GM19099 (cell line): ENCODE measurements around the gene PRKCB.

ENCODE experiments used
- POLR2A ChIP-seq: IDR thresholded peaks from 3 replicates; pipeline ENCODE4 v1.6.1; 2011; ENCODE audit warnings: low read depth; ENCODE audit not compliant: insufficient read length; ENCODE audit errors: extremely low read depth

The PRKCB gene

DNA sequence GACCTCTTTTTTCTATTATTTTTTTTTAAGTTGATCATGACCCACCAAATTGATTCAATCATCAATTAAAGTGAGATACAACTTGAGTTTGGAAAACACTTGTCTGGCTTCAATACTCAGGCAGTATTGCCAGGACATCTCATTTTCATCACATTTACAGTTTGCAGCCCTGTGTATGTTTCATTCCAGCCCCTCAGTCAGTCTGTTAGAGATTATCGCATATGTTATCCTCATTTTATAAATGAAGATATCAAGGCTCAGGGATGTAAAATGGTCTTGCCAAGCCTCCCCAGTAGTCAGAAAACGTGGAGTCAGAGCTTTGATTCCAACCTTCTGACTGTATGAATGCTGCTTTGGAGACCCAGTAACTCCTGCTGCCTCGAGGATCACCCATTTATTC, 333.1 kb downstream of the PRKCB start:
- no peak for TF ChIP-seq POLR2A

GRCh38 chr16:24170407-24170806, 334.6 kb downstream of the PRKCB start:
- no peak for TF ChIP-seq POLR2A

DNA sequence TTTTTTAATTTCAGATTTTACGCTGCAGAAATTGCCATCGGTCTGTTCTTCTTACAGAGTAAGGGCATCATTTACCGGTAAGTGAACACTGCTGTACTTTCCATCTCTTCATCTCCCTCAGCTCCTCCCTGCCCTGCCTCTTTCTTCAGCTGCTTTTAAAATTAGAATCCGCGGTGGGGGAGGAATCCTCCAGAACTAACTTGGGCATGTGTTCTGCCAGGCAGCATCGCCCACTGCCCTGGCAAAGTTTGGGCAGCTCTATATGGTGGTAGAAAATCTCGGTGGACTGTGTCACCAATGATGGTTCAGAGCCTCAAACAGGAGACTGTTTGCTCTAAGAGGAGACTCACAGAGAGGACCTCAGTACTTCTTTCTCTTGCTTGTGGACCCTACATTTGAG, 338.7 kb downstream of the PRKCB start:
- TF ChIP-seq POLR2A: no peak

DNA sequence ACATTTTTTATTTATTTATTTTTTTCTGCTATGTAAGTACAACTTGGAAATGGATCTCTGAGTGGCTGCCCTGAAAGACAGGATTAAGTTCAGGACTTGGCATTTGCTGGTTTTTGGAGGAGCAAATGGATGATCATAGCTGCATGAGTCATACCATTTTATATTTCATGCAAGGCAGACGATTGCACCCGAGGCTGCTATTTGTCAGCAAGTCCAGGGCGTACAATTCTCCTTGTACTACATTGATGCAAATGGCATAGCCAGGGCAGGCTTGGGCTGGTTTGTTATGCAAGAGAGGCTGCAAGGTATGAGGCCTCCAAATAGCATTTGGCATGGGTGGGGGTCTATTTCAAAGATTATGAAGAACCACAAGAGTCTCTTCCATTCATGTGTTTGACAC, 339.2 kb downstream of the PRKCB start:
- no peak for TF ChIP-seq POLR2A

DNA sequence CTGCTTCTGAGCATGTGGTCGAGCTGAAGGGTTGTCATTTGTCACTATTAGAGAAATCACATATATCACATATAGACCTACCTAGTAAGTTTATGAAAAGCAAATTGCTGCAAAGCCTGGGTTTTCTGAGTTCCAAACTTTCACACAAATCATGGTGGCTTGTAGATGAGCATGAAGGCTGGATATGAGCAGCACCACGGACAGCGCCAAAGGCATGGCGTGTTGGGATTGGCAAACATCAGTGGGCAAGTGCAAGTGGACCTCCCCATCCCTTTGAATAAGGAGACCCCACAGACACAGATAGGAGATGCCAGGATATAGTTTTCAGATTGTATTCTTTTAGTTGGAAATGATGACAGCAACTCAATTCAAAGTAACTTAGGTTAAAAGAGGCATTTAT, 342.7 kb downstream of the PRKCB start:
- no peak for TF ChIP-seq POLR2A

- TF ChIP-seq POLR2A: no peak
Measured at GRCh38 chr16:24180451-24180850, 344.7 kb downstream of the PRKCB start.

GRCh38 chr16:24188021-24188542, 352.3 kb downstream of the PRKCB start:
- no peak for TF ChIP-seq POLR2A

- TF ChIP-seq POLR2A: no peak
Measured at GRCh38 chr16:24188751-24189318, 353.1 kb downstream of the PRKCB start.

DNA sequence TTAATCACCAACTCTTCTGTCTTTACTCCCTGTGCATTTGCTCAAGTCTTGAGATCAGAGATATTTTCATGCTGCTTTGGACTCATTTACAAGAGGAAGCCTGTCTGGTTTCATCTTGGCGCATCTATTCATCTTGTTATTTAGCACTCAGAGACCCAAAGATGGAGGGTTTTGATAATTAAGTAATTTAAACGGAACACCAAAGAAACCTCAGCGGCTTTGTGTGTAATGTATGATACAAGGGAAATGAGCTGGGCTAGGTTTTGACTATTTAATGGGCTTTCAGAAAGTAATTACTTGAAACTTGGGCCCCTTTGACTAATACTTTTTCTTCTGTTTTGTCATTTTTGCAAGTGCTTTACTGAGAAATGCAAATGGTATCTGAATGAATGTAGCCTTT, 354.2 kb downstream of the PRKCB start:
- TF ChIP-seq POLR2A: no peak

GRCh38 chr16:24191876-24192402, 356.2 kb downstream of the PRKCB start:
- no peak for TF ChIP-seq POLR2A

DNA sequence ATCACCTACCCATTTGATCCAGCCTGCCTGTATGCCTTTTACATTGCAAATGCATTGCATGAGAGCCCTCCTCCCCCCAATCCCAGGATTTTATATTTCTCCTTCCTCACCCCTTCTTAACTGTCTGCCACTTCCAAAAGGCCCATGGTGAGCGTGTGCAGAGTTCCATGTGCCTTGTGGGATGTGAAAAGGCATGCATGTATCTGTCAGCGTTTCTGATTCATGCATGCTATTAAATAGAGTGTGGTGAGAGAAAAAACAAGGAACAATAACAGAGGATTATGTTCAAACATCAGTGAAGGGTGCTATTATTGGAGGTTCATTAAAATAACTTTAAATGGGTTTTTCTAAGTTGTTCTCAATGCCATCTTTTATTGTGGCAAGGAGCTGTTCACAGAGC, 359.4 kb downstream of the PRKCB start:
- TF ChIP-seq POLR2A: no peak

- no peak for TF ChIP-seq POLR2A
Measured at GRCh38 chr16:24198807-24199533, 363.2 kb downstream of the PRKCB start.

GRCh38 chr16:24203675-24204074, 367.9 kb downstream of the PRKCB start:
- no peak for TF ChIP-seq POLR2A

- no peak for TF ChIP-seq POLR2A
Measured at GRCh38 chr16:24204150-24204665, 368.4 kb downstream of the PRKCB start.

DNA sequence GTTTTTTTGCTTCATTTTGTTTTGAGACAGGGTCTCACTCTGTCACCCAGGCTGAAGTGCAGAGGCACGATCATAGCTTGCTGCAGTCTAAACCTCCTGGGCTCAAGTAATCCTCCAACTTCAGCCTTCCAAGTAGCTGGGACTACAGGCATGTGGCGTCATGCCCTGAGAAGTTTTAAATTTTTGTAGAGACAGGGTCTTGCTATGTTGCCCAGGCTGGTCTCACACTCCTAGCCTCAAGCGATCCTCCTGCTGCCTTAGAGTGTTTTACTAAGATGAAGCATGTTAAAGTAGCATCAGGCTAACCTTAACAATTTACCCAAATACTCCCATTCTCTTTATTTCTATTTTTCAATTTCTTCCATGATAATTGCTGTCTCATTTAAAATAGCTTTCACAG, 371.1 kb downstream of the PRKCB start:
- no peak for TF ChIP-seq POLR2A

GRCh38 chr16:24208710-24209109, 372.9 kb downstream of the PRKCB start:
- TF ChIP-seq POLR2A: no peak
